Central memory CD8-positive, alpha-beta T cell (primary cell): ENCODE data around the gene TRIM60.
"Not testable (repeated sequence)": the region's sequence is repeated elsewhere in the genome, so short reads cannot be mapped to it uniquely, and the experiment has no call there.

ENCODE experiments used
- ATAC-seq: fragments of 150-1000 bp; cut with Tn5 transposase; replicated peaks from 2 replicates; pipeline ENCODE4 v1.10.0; 2022; ENCODE audit warnings: mild to moderate bottlenecking, moderate FRiP score, moderate number of reproducible peaks; ENCODE audit not compliant: poor library complexity, severe bottlenecking; ENCODE audit errors: extremely low read depth
- DNase-seq, 2 donors: peaks; one replicate each; pipeline ENCODE4 v3.0.0; 2021; ENCODE audit warnings: low spot score in 2 of 2
- H3K27ac Mint-ChIP-seq: one replicate; pipeline ENCODE4 v1.8.0; 2022; ENCODE audit warnings: low read depth, mild to moderate bottlenecking, moderate library complexity, mixed read lengths
- H3K27me3 Mint-ChIP-seq: one replicate; pipeline ENCODE4 v1.8.0; 2022; ENCODE audit warnings: mixed read lengths
- H3K36me3 Mint-ChIP-seq: one replicate; pipeline ENCODE4 v1.8.0; 2022; ENCODE audit warnings: mild to moderate bottlenecking, moderate library complexity, mixed read lengths; ENCODE audit not compliant: insufficient read depth
- H3K4me1 Mint-ChIP-seq: one replicate; pipeline ENCODE4 v1.8.0; 2022; ENCODE audit warnings: mixed read lengths
- H3K4me3 Mint-ChIP-seq: one replicate; pipeline ENCODE4 v1.8.0; 2022; ENCODE audit warnings: mild to moderate bottlenecking, moderate library complexity, mixed read lengths
- H3K9me3 Mint-ChIP-seq: one replicate; pipeline ENCODE4 v1.8.0; 2022; ENCODE audit warnings: mixed read lengths

Gene TRIM60

GRCh38 chr4:165060938-165061337 lies 29.1 kb downstream of the TRIM60 start:
- no peaks in the 10 kb centered on the region for H3K9me3 Mint-ChIP-seq
- no peak overlapping the region for H3K4me3 Mint-ChIP-seq
- DNase-seq (no peak), ATAC-seq (no peak)
- no peaks in the 10 kb centered on the region for H3K27me3 Mint-ChIP-seq
- no peaks in the 10 kb centered on the region for H3K4me1 Mint-ChIP-seq
- no peaks in the 10 kb centered on the region for H3K36me3 Mint-ChIP-seq
- no peak overlapping the region for H3K27ac Mint-ChIP-seq

- DNase-seq = no peak
Measured at GRCh38 chr4:165070560-165070959, 38.8 kb downstream of the TRIM60 start.

GRCh38 chr4:165073346-165073745 lies 41.5 kb downstream of the TRIM60 start:
- not testable (repeated sequence) for H3K4me1 Mint-ChIP-seq, H3K36me3 Mint-ChIP-seq, H3K27ac Mint-ChIP-seq, H3K4me3 Mint-ChIP-seq, DNase-seq, H3K27me3 Mint-ChIP-seq, H3K9me3 Mint-ChIP-seq, ATAC-seq

More at GRCh38 chr4:165070560-165070959, 38.8 kb downstream of the TRIM60 start:
- no peaks in the 10 kb centered on the region for H3K36me3 Mint-ChIP-seq
- no peaks in the 10 kb centered on the region for H3K4me1 Mint-ChIP-seq
- H3K9me3 Mint-ChIP-seq = no peaks in the 10 kb centered on the region
- H3K27me3 Mint-ChIP-seq = no peaks in the 10 kb centered on the region
- H3K4me3 Mint-ChIP-seq = no peak overlapping the region
- ATAC-seq = no peak
- no peak overlapping the region for H3K27ac Mint-ChIP-seq

GRCh38 chr4:165077034-165077578 lies 45.3 kb downstream of the TRIM60 start:
- ATAC-seq = no peak
- Mint-ChIP-seq H3K36me3 (peaks cover 20% of the 10 kb centered on the region), H3K9me3 (no peaks in the 10 kb centered on the region), H3K27me3 (no peaks in the 10 kb centered on the region), H3K27ac (no peak overlapping the region), H3K4me3 (no peak overlapping the region), H3K4me1 (no peaks in the 10 kb centered on the region)
- DNase-seq = no peak

- H3K4me1 Mint-ChIP-seq = no peaks in the 10 kb centered on the region
- H3K27ac Mint-ChIP-seq = no peak overlapping the region
- DNase-seq (no peak), ATAC-seq (no peak)
- H3K9me3 Mint-ChIP-seq = no peaks in the 10 kb centered on the region
- peaks cover 26% of the 10 kb centered on the region for H3K36me3 Mint-ChIP-seq
- H3K4me3 Mint-ChIP-seq = no peak overlapping the region
- H3K27me3 Mint-ChIP-seq = no peaks in the 10 kb centered on the region
Measured at GRCh38 chr4:165079476-165079875, 47.7 kb downstream of the TRIM60 start.

- H3K4me1 Mint-ChIP-seq, H3K27me3 Mint-ChIP-seq, H3K9me3 Mint-ChIP-seq, DNase-seq, H3K4me3 Mint-ChIP-seq, ATAC-seq, H3K27ac Mint-ChIP-seq: not testable (repeated sequence)
- H3K36me3 Mint-ChIP-seq = peaks cover 32% of the 10 kb centered on the region
Measured at GRCh38 chr4:165084787-165085186, 53.0 kb downstream of the TRIM60 start.

- Mint-ChIP-seq H3K4me1 (no peaks in the 10 kb centered on the region), H3K27me3 (no peaks in the 10 kb centered on the region), H3K4me3 (no peak overlapping the region), H3K27ac (no peak overlapping the region), H3K36me3 (peaks cover 31% of the 10 kb centered on the region), H3K9me3 (no peaks in the 10 kb centered on the region)
- ATAC-seq (no peak), DNase-seq (no peak)
Measured at GRCh38 chr4:165085946-165086345, 54.1 kb downstream of the TRIM60 start.

GRCh38 chr4:165088366-165088765 lies 56.6 kb downstream of the TRIM60 start:
- H3K36me3 Mint-ChIP-seq = peaks cover 35% of the 10 kb centered on the region

More at GRCh38 chr4:165088366-165088765, 56.6 kb downstream of the TRIM60 start:
- Mint-ChIP-seq H3K9me3 (no peaks in the 10 kb centered on the region), H3K27me3 (no peaks in the 10 kb centered on the region), H3K4me1 (no peaks in the 10 kb centered on the region), H3K27ac (no peak overlapping the region), H3K4me3 (no peak overlapping the region)
- DNase-seq = no peak
- ATAC-seq = no peak
